HCT116 (cell line): ENCODE data around the gene POFUT2. TPM values are rescaled to one million over a fixed set of nuclear protein-coding genes. Genes with fewer than 3 reads are reported as not detected.
A peak's percentile ranks its signal among the peaks of the same experiment; 100 is the strongest.

Experiments
- ATAC-seq: fragments of 200-7000 bp; cut with Tn5 transposase; 2 replicates; pipeline ENCODE4 v1.9.1; 2020; ENCODE audit warnings: mild to moderate bottlenecking, moderate library complexity
- BruUV-seq: library from RNA; stranded (reverse); fragments of 400-500 nt; replicated peaks from 2 replicates; lab custom pipeline; 2021; lab: Mats Ljungman, UMichigan
- CTCF ChIA-PET: fragments of 300-600 bp; sonication (Branson Sonifier 250); formaldehyde crosslinking; loops from one replicate; lab custom pipeline; 2021; ENCODE audit warnings: antibody characterized with exemption; lab: Charles Lee
- POLR2A ChIA-PET: fragments of 300-600, 350-600 bp; sonication (Branson Sonifier 250); formaldehyde crosslinking; loops from one replicate; lab custom pipeline; 2021; ENCODE audit warnings: antibody characterized with exemption; lab: Charles Lee
- RAD21 ChIA-PET, 2 experiments: fragments of 300-600 bp; sonication (Branson Sonifier 250); formaldehyde crosslinking; loops; one replicate each; lab custom pipeline; 2023; ENCODE audit warnings: low total read pairs in 2 of 2; ENCODE audit not compliant: uncharacterized antibody in 2 of 2, unreplicated experiment in 2 of 2, low non-redundant PET in 1 of 2; lab: Charles Lee
- DNase-seq: peaks from one replicate; pipeline ENCODE4 v3.0.0-alpha.2; 2010; ENCODE audit warnings: low read depth, low spot score
- H2AFZ ChIP-seq: fragments of 200-600 bp; shearing (Covaris generic), sonication (generic); 2 replicates; pipeline ENCODE4 v1.6.1; 2017; ENCODE audit warnings: low read depth, mixed run types, mixed read lengths, antibody characterized with exemption, low read length; ENCODE audit not compliant: poor library complexity, severe bottlenecking
- H3K27ac ChIP-seq: 2 replicates; pipeline ENCODE4 v1.5.1; 2012; ENCODE audit warnings: low read depth, low read length
- H3K27me3 ChIP-seq: fragments of 200-600 bp; sonication (generic); 2 replicates; pipeline ENCODE4 v1.6.1; 2016; ENCODE audit warnings: mixed run types, low read length, mixed read lengths; ENCODE audit not compliant: insufficient read depth
- H3K36me3 ChIP-seq, 2 experiments: fragments of 200-500 bp in 1 of 2; fragments of 200-600 bp in 1 of 2; sonication (Bioruptor generic) in 1 of 2; sonication (generic) in 1 of 2; 2 replicates each; pipeline versions ENCODE4 v1.5.1 to v1.6.1; 2014 to 2016; ENCODE audit warnings: low read length in 2 of 2, inconsistent platforms in 1 of 2, mixed read lengths in 1 of 2, mixed run types in 1 of 2; ENCODE audit not compliant: insufficient read depth in 2 of 2, control insufficient read depth in 1 of 2
- H3K4me1 ChIP-seq, 2 experiments: fragments of 200-600 bp in 1 of 2; sonication (generic) in 1 of 2; 2 replicates each; pipeline versions ENCODE4 v1.5.1 to v1.6.1; 2012 to 2017; ENCODE audit warnings: low read length in 2 of 2, inconsistent platforms in 1 of 2, mild to moderate bottlenecking in 1 of 2, mixed read lengths in 1 of 2, mixed run types in 1 of 2, moderate library complexity in 1 of 2; ENCODE audit not compliant: insufficient read depth in 2 of 2, control insufficient read depth in 1 of 2
- H3K4me2 ChIP-seq: fragments of 200-600 bp; sonication (generic); 2 replicates; pipeline ENCODE4 v1.6.1; 2017; ENCODE audit warnings: mixed run types, low read length, mixed read lengths
- H3K4me3 ChIP-seq, 2 experiments: fragments of 200-600 bp in 1 of 2; sonication (generic) in 1 of 2; replicated peaks in 1 of 2; 2 replicates each; pipeline ENCODE4 v1.5.1; 2011 to 2016; ENCODE audit warnings: low read length in 2 of 2, control low read depth in 1 of 2, low read depth in 1 of 2, mild to moderate bottlenecking in 1 of 2, mixed read lengths in 1 of 2, mixed run types in 1 of 2
- H3K79me2 ChIP-seq: fragments of 200-600 bp; sonication (generic); 2 replicates; pipeline ENCODE4 v1.6.1; 2017; ENCODE audit warnings: mild to moderate bottlenecking, mixed run types, low read length, moderate library complexity, mixed read lengths; ENCODE audit not compliant: insufficient read depth
- H3K9ac ChIP-seq: fragments of 200-600 bp; sonication (generic); 2 replicates; pipeline ENCODE4 v1.6.1; 2016; ENCODE audit warnings: low read length, mixed read lengths
- H3K9me2 ChIP-seq: fragments of 200-600 bp; sonication (generic), shearing (Covaris generic); 2 replicates; pipeline ENCODE4 v1.6.1; 2017; ENCODE audit warnings: mixed run types, mild to moderate bottlenecking, moderate library complexity; ENCODE audit not compliant: insufficient read depth
- H3K9me3 ChIP-seq, 2 experiments: fragments of 200-500 bp in 1 of 2; fragments of 200-600 bp in 1 of 2; sonication (Bioruptor generic) in 1 of 2; sonication (generic) in 1 of 2; 2 replicates each; pipeline ENCODE4 v1.6.1; 2014 to 2017; ENCODE audit warnings: low read length in 2 of 2, mixed read lengths in 2 of 2, inconsistent platforms in 1 of 2, low read depth in 1 of 2, mild to moderate bottlenecking in 1 of 2, mixed run types in 1 of 2, moderate library complexity in 1 of 2; ENCODE audit not compliant: control insufficient read depth in 1 of 2, insufficient read depth in 1 of 2
- H4K20me1 ChIP-seq: fragments of 200-600 bp; sonication (generic), shearing (Covaris generic); 2 replicates; pipeline ENCODE4 v1.6.1; 2017; ENCODE audit warnings: mixed run types, mild to moderate bottlenecking, moderate library complexity; ENCODE audit not compliant: insufficient read depth
- EZH2phosphoT487 ChIP-seq: fragments of 200-600 bp; IDR thresholded peaks from 2 replicates; pipeline ENCODE4 v1.6.1; 2018; ENCODE audit warnings: antibody characterized with exemption, borderline replicate concordance
- POLR2A ChIP-seq: IDR thresholded peaks from 2 replicates; pipeline ENCODE4 v1.7.0; 2011; ENCODE audit warnings: borderline replicate concordance; ENCODE audit not compliant: insufficient read depth, insufficient read length; ENCODE audit errors: extremely low read depth
- SIN3A ChIP-seq: IDR thresholded peaks from 2 replicates; pipeline ENCODE4 v1.6.1; 2012; ENCODE audit warnings: low read depth
- TCF7L2 ChIP-seq: IDR thresholded peaks from 2 replicates; pipeline ENCODE4 v1.7.0; 2011; ENCODE audit warnings: borderline replicate concordance, inconsistent platforms; ENCODE audit not compliant: insufficient read depth, insufficient read length; ENCODE audit errors: extremely low read depth
- intact Hi-C: fragments of 100-400 bp; cut with micrococcal nuclease; formaldehyde crosslinking; loops from 2 replicates; pipeline ENCODE4 v1.10.0; 2022
- total RNA-seq: library from RNA; stranded (reverse); gene quantifications from one replicate; pipeline ENCODE4 v1.2.1, GENCODE V29; 2021; ENCODE audit not compliant: unreplicated experiment
- TF ChIP-seq, protein P1 (sequence below): IDR thresholded peaks from 2 replicates; pipeline ENCODE4 v1.6.1; 2012; ENCODE audit warnings: low read depth

POFUT2 gene
- total RNA-seq, 1 experiment from 2014 or later: 20.5 TPM

DNA sequence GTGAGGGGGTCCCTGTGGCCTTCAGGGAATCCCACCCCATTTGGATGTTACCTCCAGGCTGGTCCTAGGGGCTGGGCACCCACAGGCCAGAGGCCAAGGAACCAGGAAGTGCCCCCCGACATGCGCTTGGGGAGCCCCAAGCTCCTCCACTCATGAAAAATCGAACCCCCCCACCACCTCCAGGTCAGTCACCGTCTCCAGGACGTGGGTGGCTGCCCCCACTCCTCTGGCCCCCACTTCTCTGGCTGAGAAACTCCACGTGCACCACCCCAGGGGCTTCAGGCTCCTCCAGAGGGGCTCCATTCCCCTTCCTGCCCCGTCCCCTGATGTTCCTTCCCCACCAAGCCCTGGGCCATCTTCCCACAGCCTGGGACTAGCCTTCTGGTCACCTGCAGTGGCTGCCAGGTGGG, 30.5 kb upstream of the POFUT2 start:
- Histone ChIP-seq H3K36me3 (no peaks in the 10 kb centered on the region), H3K4me2 (peak overlapping the region; percentile 76), H2AFZ (no peak overlapping the region), H3K27ac (peak overlapping the region; percentile 70), H3K9ac (peak overlapping the region; percentile 49), H4K20me1 (no peaks in the 10 kb centered on the region), H3K27me3 (no peaks in the 10 kb centered on the region), H3K9me2 (no peaks in the 10 kb centered on the region), H3K4me1 (peaks cover 37 to 53% of the 10 kb centered on the region in 2 experiments), H3K79me2 (no peaks in the 10 kb centered on the region), H3K9me3 (no peaks in the 10 kb centered on the region), H3K4me3 (peak overlapping the region in 1 of 2 experiments; percentile 40; a peak in 1 of 4 replicates)
- ChIA-PET POLR2A (no interaction called here), CTCF (interaction anchor here (1.2 to 1.3 kb wide), 2 partner anchors 9 to 181 kb away, joined by 3 to 8 read pairs; no protein-coding TSS in a partner anchor), RAD21 (no interaction called here)
- DNase-seq: no peak
- no peak for ATAC-seq
- intact Hi-C loops: no loop called here
- BruUV-seq: no TSS peak
- TF ChIP-seq SIN3A (no peak), TCF7L2 (no peak), POLR2A (no peak), EZH2phosphoT487 (no peak)
- TF ChIP-seq, protein P1, sequence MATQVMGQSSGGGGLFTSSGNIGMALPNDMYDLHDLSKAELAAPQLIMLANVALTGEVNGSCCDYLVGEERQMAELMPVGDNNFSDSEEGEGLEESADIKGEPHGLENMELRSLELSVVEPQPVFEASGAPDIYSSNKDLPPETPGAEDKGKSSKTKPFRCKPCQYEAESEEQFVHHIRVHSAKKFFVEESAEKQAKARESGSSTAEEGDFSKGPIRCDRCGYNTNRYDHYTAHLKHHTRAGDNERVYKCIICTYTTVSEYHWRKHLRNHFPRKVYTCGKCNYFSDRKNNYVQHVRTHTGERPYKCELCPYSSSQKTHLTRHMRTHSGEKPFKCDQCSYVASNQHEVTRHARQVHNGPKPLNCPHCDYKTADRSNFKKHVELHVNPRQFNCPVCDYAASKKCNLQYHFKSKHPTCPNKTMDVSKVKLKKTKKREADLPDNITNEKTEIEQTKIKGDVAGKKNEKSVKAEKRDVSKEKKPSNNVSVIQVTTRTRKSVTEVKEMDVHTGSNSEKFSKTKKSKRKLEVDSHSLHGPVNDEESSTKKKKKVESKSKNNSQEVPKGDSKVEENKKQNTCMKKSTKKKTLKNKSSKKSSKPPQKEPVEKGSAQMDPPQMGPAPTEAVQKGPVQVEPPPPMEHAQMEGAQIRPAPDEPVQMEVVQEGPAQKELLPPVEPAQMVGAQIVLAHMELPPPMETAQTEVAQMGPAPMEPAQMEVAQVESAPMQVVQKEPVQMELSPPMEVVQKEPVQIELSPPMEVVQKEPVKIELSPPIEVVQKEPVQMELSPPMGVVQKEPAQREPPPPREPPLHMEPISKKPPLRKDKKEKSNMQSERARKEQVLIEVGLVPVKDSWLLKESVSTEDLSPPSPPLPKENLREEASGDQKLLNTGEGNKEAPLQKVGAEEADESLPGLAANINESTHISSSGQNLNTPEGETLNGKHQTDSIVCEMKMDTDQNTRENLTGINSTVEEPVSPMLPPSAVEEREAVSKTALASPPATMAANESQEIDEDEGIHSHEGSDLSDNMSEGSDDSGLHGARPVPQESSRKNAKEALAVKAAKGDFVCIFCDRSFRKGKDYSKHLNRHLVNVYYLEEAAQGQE: no peak
